Thymus (tissue), 11 donors: Measurements from ENCODE around the gene FAM20A. TPM values are rescaled to one million over a fixed set of nuclear protein-coding genes. Genes with fewer than 3 reads are reported as not detected.

ENCODE experiments used
- DNase-seq, 9 donors: peaks; one replicate each; pipeline ENCODE4 v3.0.0-alpha.2; 2013; ENCODE audit warnings: low spot score in 9 of 9, low read depth in 6 of 9, missing footprints in 1 of 9
- H3K27ac ChIP-seq, 2 donors: one replicate each; pipeline ENCODE4 v1.5.1; 2013; ENCODE audit warnings: control low read depth in 1 of 2, low read depth in 1 of 2, low read length in 1 of 2, mild to moderate bottlenecking in 1 of 2, moderate library complexity in 1 of 2
- H3K27me3 ChIP-seq, 2 donors: one replicate each; pipeline ENCODE4 v1.5.1; 2013; ENCODE audit warnings: low read length in 1 of 2; ENCODE audit not compliant: control insufficient read depth in 2 of 2, insufficient read depth in 1 of 2
- H3K36me3 ChIP-seq, 2 donors: one replicate each; pipeline ENCODE4 v1.5.1; 2013; ENCODE audit warnings: low read length in 1 of 2, mild to moderate bottlenecking in 1 of 2, moderate library complexity in 1 of 2; ENCODE audit not compliant: control insufficient read depth in 2 of 2, insufficient read depth in 2 of 2
- H3K4me1 ChIP-seq, 2 donors: one replicate each; pipeline ENCODE4 v1.5.1; 2013; ENCODE audit warnings: low read length in 2 of 2; ENCODE audit not compliant: control insufficient read depth in 2 of 2, insufficient read depth in 2 of 2
- H3K4me3 ChIP-seq, 2 donors: one replicate each; pipeline ENCODE4 v1.5.1; 2013; ENCODE audit warnings: low read length in 2 of 2, control low read depth in 1 of 2, mild to moderate bottlenecking in 1 of 2
- H3K9me3 ChIP-seq, 2 donors: one replicate each; pipeline ENCODE4 v1.5.1; 2013; ENCODE audit warnings: low read length in 1 of 2, mild to moderate bottlenecking in 1 of 2; ENCODE audit not compliant: control insufficient read depth in 2 of 2, insufficient read depth in 1 of 2
- WGBS: extraction: QIAGEN DNeasy Blood & Tissue Kit; methylation state at CpG from one replicate; pipeline ENCODE4 v1.1.7; 2013; 5-methylcytosine and 5-hydroxymethylcytosine counted together
- polyA plus RNA-seq: library from polyadenylated mRNA; stranded (reverse); fragments of 200-250 nt; gene quantifications from one replicate; pipeline ENCODE4 v1.2.3, GENCODE V29; 2013
- total RNA-seq: library from RNA; stranded (reverse); fragments of 120-200 nt; gene quantifications from one replicate; pipeline ENCODE4 v1.2.4, GENCODE V29; 2013
- donor health status: healthy.

The FAM20A gene
- total and polyA plus RNA-seq, 2 donors = 3.7 to 35.3 TPM

GRCh38 chr17:68612209-68612922 is 11.2 kb upstream of the FAM20A start:
- DNase-seq = no peak
- H3K9me3 ChIP-seq = no peaks in the 10 kb centered on the region
- H3K27me3 ChIP-seq = no peaks in the 10 kb centered on the region
- no peak overlapping the region for H3K4me3 ChIP-seq
- H3K36me3 ChIP-seq = no peaks in the 10 kb centered on the region
- H3K27ac ChIP-seq = no peak overlapping the region
- 91% methylated on average over 3 of the region's 3 CpGs for WGBS
- no peaks in the 10 kb centered on the region for H3K4me1 ChIP-seq

GRCh38 chr17:68611353-68612208 is 10.4 kb upstream of the FAM20A start:
- DNase-seq = no peak
- Histone ChIP-seq H3K36me3 (no peaks in the 10 kb centered on the region), H3K27me3 (no peaks in the 10 kb centered on the region), H3K9me3 (no peaks in the 10 kb centered on the region), H3K4me3 (no peak overlapping the region), H3K4me1 (no peaks in the 10 kb centered on the region), H3K27ac (no peak overlapping the region)
- WGBS = 90% methylated on average over 4 of the region's 4 CpGs

GRCh38 chr17:68610554-68610953 is 9.4 kb upstream of the FAM20A start:
- no peaks in the 10 kb centered on the region for H3K4me1 ChIP-seq
- H3K36me3 ChIP-seq = no peaks in the 10 kb centered on the region
- DNase-seq = no peak
- H3K9me3 ChIP-seq = no peaks in the 10 kb centered on the region
- H3K27me3 ChIP-seq = no peaks in the 10 kb centered on the region
- H3K4me3 ChIP-seq = no peak overlapping the region
- H3K27ac ChIP-seq = no peak overlapping the region
- WGBS = 95% methylated on average over 1 of the region's 1 CpG

GRCh38 chr17:68608515-68609130 is 7.5 kb upstream of the FAM20A start:
- Histone ChIP-seq H3K27me3 (peaks cover 0 to 2% of the 10 kb centered on the region in 2 donors), H3K9me3 (no peaks in the 10 kb centered on the region), H3K27ac (no peak overlapping the region), H3K4me3 (no peak overlapping the region), H3K4me1 (no peaks in the 10 kb centered on the region), H3K36me3 (no peaks in the 10 kb centered on the region)
- WGBS = 98% methylated on average over 1 of the region's 1 CpG
- DNase-seq = no peak

- H3K9me3 ChIP-seq = no peaks in the 10 kb centered on the region
- DNase-seq = no peak
- no peak overlapping the region for H3K4me3 ChIP-seq
- no peaks in the 10 kb centered on the region for H3K4me1 ChIP-seq
- 98% methylated on average over 2 of the region's 2 CpGs for WGBS
- H3K36me3 ChIP-seq = no peaks in the 10 kb centered on the region
- H3K27ac ChIP-seq = no peak overlapping the region
- peaks cover 19 to 21% of the 10 kb centered on the region in 2 donors for H3K27me3 ChIP-seq
Measured at GRCh38 chr17:68606451-68607307, 5.5 kb upstream of the FAM20A start.

GRCh38 chr17:68605914-68606313 is 4.7 kb upstream of the FAM20A start:
- Histone ChIP-seq H3K4me1 (no peaks in the 10 kb centered on the region), H3K9me3 (no peaks in the 10 kb centered on the region), H3K27ac (no peak overlapping the region), H3K27me3 (peaks cover 26 to 28% of the 10 kb centered on the region in 2 donors), H3K36me3 (no peaks in the 10 kb centered on the region), H3K4me3 (no peak overlapping the region)
- 15% methylated on average over 1 of the region's 1 CpG for WGBS
- DNase-seq = no peak

- 98% methylated on average over 3 of the region's 3 CpGs for WGBS
- Histone ChIP-seq H3K4me1 (no peaks in the 10 kb centered on the region), H3K9me3 (no peaks in the 10 kb centered on the region), H3K36me3 (no peaks in the 10 kb centered on the region), H3K27ac (no peak overlapping the region), H3K27me3 (peaks cover 47 to 50% of the 10 kb centered on the region in 2 donors), H3K4me3 (no peak overlapping the region)
- no peak for DNase-seq
Measured at GRCh38 chr17:68603656-68604055, 2.5 kb upstream of the FAM20A start.

- H3K4me3 ChIP-seq = no peak overlapping the region
- no peaks in the 10 kb centered on the region for H3K4me1 ChIP-seq
- no peaks in the 10 kb centered on the region for H3K9me3 ChIP-seq
- no peaks in the 10 kb centered on the region for H3K36me3 ChIP-seq
- DNase-seq = no peak
- 90% methylated on average over 6 of the region's 6 CpGs for WGBS
- peaks cover 51 to 57% of the 10 kb centered on the region in 2 donors for H3K27me3 ChIP-seq
- no peak overlapping the region for H3K27ac ChIP-seq
Measured at GRCh38 chr17:68603027-68603426, 1.9 kb upstream of the FAM20A start.
